ENCODE data around the gene CELSR1. TPM values are rescaled to one million over a fixed set of nuclear protein-coding genes. Genes with fewer than 3 reads are reported as not detected.

Gene CELSR1
- total RNA-seq, 1 donor from 2014 or later: 18.8 TPM

DNA sequence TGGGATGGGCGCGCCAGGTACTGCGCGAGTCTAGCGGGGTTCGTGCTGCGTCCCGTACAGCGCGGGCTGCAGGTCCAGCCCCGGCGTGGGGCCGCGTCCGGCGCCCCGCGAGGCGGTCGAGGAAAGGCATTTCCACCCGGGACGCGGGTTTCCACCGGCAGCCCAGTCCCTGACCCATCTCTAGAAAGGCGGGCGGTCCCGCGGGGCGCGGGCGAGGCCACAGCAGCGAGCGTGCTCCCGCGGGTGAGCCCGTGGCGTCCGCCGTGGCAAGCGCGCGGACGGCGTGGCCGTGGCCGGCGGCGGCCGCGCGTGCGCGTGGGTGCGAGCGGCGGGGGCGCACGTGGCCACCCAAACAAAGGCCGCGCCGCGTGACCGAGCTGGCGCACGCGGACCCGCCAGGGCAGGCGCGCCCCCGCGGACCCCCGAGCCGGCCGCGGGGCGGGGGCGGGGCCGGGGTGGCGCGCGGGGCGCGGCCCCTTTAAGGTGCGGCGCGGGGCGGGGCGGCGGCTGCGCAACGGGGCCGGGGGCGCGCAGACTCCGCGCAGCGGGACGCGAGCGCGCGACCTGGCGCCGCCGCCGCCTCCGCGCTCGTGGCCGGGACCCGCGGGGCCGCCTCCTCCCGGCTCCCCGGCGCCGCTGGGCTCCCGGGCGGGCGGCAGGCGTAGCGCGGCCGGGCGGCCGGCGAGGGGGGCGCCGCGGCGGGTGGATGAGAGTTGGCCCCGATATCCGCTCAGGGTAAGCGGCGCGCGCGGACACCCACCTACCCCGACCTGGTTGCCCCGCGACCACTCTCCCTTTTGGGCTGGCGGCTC is 39.3 kb upstream of the CELSR1 start:
- Mint-ChIP-seq H3K4me1 (peaks cover 51% of the 10 kb centered on the region), H3K36me3 (no peaks in the 10 kb centered on the region), H3K4me3 (peak overlapping the region; percentile 75), H3K27ac (no peak overlapping the region), H3K27me3 (ENCODE audit: low read depth) (peaks cover 3% of the 10 kb centered on the region), H3K9me3 (peaks cover 5% of the 10 kb centered on the region)
- TF ChIP-seq, protein P1, sequence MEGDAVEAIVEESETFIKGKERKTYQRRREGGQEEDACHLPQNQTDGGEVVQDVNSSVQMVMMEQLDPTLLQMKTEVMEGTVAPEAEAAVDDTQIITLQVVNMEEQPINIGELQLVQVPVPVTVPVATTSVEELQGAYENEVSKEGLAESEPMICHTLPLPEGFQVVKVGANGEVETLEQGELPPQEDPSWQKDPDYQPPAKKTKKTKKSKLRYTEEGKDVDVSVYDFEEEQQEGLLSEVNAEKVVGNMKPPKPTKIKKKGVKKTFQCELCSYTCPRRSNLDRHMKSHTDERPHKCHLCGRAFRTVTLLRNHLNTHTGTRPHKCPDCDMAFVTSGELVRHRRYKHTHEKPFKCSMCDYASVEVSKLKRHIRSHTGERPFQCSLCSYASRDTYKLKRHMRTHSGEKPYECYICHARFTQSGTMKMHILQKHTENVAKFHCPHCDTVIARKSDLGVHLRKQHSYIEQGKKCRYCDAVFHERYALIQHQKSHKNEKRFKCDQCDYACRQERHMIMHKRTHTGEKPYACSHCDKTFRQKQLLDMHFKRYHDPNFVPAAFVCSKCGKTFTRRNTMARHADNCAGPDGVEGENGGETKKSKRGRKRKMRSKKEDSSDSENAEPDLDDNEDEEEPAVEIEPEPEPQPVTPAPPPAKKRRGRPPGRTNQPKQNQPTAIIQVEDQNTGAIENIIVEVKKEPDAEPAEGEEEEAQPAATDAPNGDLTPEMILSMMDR (IDR thresholded peaks at IDR 0.05; ENCODE audit: unreplicated experiment): no peak
- DNase-seq (ENCODE audit: low spot score in 2 of 2, unreplicated experiment in 2 of 2): peak in 1 of 2 experiments; percentile 50

GRCh38 chr22:46575911-46576555 is 38.6 kb upstream of the CELSR1 start:
- peak overlapping the region; percentile 42 for H3K27ac Mint-ChIP-seq
- no peak for DNase-seq (ENCODE audit: low spot score in 2 of 2, unreplicated experiment in 2 of 2)

DNA sequence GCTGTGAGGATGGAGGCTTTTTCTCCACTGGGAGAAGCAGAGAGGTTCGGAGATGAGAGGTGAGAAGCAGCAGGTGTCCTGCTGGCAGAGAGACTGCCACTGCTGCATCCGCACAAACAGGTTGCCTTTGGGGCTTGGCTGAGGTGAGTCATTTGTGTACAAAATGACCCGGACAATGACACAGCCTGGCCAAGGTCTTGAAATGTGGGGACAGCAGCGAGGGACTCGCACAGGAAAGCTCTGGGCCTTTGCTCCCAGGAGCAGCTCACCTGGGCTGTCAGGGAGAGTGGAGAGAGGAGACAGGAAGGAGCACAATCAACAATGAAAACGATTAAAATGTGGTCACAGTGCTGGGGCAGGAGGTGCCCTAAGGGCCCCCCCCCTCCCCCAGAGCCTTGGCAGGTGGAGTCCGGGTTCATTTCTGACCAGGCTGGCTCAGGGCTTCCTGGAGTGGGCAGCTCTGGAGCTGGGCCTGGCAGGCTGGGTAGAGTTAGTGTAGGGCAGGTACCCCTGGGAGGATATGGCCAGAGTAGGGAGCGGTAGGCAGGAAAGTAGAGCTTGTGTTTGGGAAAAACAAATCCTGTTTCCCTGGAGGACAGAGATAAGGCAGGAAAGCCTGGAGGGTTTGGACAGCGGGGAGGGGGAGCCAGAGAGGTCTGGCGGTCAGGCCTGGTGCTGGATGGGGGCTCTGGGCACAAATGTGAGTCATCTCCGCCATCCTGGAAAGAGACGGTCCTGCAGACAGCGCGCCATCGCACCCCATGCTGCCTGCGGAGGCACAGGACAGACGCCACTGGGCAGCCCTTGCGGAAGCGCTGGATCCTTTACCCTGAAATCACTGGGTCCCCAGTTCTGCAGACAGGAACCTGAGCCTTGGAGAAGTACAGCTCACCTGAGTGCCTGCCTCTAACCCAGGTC is 37.8 kb upstream of the CELSR1 start:
- Mint-ChIP-seq H3K4me3 (peak overlapping the region; percentile 75), H3K27me3 (ENCODE audit: low read depth) (peaks cover 3% of the 10 kb centered on the region), H3K9me3 (peaks cover 12% of the 10 kb centered on the region), H3K36me3 (no peaks in the 10 kb centered on the region), H3K27ac (peak overlapping the region; percentile 42), H3K4me1 (peaks cover 39% of the 10 kb centered on the region)
- peak in 1 of 2 experiments; percentile 16 for DNase-seq (ENCODE audit: low spot score in 2 of 2, unreplicated experiment in 2 of 2)
- TF ChIP-seq, protein P1 (IDR thresholded peaks at IDR 0.05; ENCODE audit: unreplicated experiment): no peak

More at GRCh38 chr22:46575911-46576555, 38.6 kb upstream of the CELSR1 start:
- peaks cover 3% of the 10 kb centered on the region for H3K27me3 Mint-ChIP-seq (ENCODE audit: low read depth)
- no peaks in the 10 kb centered on the region for H3K36me3 Mint-ChIP-seq
- H3K4me1 Mint-ChIP-seq: peaks cover 44% of the 10 kb centered on the region
- peaks cover 12% of the 10 kb centered on the region for H3K9me3 Mint-ChIP-seq
- TF ChIP-seq, protein P1 (IDR thresholded peaks at IDR 0.05; ENCODE audit: unreplicated experiment): no peak
- peak overlapping the region; percentile 75 for H3K4me3 Mint-ChIP-seq

DNA sequence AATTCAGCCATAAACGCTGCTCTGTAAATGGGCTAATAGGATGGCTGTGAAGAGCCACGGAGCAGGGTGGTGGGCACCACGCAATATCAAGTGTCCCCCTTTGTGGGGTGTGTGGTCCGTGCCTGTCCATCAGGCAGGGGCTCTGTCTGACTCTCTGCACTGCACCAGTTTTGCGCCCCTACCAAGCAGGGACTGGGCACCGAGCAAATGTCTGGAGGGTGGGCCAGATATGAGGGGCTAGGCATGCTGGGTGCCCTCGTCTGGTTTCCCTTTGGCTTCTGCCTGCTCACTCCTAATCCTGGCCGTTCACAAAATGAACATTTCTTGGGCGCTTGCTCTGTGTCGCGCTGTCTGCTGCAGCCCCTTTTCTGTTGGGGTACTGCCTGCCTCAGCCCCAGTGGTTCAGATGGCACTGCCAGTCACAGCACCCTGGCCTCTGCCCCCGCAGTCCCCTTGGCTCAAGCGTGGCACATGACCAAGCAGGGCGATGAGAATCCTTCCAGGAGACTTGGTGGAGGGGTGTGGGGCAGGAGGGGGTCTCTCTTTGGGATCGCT is 37.1 kb upstream of the CELSR1 start:
- peaks cover 3% of the 10 kb centered on the region for H3K27me3 Mint-ChIP-seq (ENCODE audit: low read depth)
- no peaks in the 10 kb centered on the region for H3K36me3 Mint-ChIP-seq
- H3K9me3 Mint-ChIP-seq: peaks cover 12% of the 10 kb centered on the region
- H3K4me1 Mint-ChIP-seq: peaks cover 32% of the 10 kb centered on the region
- TF ChIP-seq, protein P1 (IDR thresholded peaks at IDR 0.05; ENCODE audit: unreplicated experiment): no peak
- peak in 1 of 2 experiments; percentile 15 for DNase-seq (ENCODE audit: low spot score in 2 of 2, unreplicated experiment in 2 of 2)
- peak overlapping the region; percentile 75 for H3K4me3 Mint-ChIP-seq
- no peak overlapping the region for H3K27ac Mint-ChIP-seq
